Brain pericyte (primary cell): Measurements from ENCODE around the gene PALLD.

Experiments
- DNase-seq: peaks from one replicate; pipeline ENCODE4 v3.0.0-alpha.2; 2012; ENCODE audit warnings: low read depth, low spot score

PALLD gene

GRCh38 chr4:168588916-168589531, 92.2 kb downstream of the PALLD start:
- DNase-seq = no peak

DNA sequence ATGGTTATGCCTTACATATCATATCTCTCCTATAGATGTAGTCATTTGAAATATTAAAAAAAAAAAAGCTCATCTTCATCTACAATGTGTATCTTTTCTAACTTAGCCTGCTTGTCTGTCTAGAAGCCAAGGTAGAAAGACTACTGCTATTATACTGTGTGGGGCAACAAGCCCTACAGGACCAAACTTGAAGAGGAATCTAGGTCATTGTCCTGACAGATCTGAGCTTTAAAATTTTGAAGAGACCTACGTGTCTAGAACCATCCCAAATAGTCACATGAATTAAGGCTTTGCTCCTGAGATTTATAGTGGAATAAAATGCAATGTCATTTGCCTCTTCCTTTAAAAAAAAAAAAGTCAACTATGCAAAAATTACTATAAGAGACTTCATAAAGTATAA, 95.8 kb downstream of the PALLD start:
- no peak for DNase-seq

DNA sequence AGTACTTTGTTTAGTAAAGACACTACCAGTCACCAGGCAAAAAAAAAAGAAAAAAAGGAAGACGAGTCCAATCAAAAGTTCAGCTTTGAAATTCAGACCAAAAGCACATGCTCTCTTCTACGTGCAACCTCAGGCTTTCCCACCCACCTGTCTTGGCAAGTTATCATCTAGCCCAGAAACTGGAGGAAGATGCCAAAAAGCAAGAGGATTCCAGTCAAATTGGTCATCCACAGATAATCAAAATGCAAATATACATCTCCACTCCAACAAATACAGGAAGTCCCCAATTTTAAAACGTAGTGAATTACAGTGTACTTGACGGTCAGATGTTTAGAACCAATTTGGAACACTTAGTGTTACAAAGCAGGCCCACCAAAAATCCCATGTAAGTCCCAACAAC, 96.5 kb downstream of the PALLD start:
- no peak for DNase-seq

DNA sequence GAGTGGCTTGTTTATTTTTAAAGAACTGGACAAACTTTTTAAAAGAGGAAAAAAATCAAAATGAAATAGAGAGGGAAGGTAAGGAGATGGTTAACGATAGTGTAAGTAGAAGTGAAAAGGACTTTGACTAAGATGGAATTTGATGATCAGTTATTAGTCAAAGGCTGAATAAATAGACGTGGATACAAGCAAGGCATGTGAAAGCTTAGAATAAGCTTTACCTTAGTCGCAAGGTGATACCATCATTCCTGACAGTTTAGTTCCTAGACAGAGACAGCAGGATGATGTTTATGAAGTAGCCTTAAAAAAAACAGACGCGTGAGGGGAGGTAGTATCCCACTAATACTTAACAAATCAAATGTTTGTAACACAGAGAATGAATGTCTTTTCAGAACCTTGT, 97.3 kb downstream of the PALLD start:
- DNase-seq = no peak

DNA sequence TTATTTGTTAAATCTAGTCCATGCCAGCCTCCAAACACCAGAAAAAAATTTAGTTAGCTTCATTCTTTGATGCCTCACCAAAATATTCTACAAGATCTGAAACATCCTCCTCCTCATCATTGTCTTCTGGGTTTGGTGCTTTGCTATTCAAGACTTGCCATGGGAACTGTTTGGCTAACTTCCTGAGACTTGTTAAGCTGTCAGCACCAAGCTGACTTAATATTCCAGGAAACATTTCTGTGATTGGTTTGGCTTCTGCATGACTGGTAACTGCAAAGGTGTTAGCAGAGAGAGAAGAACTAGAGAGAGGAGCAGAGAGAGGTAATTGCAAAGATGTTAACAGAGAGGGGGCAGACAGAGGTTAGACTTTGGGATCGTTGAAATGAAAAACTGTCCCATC, 101.3 kb downstream of the PALLD start:
- no peak for DNase-seq

GRCh38 chr4:168600796-168601583, 104.1 kb downstream of the PALLD start:
- DNase-seq = no peak

- no peak for DNase-seq
Observed at GRCh38 chr4:168601899-168602298, 105.0 kb downstream of the PALLD start.

DNA sequence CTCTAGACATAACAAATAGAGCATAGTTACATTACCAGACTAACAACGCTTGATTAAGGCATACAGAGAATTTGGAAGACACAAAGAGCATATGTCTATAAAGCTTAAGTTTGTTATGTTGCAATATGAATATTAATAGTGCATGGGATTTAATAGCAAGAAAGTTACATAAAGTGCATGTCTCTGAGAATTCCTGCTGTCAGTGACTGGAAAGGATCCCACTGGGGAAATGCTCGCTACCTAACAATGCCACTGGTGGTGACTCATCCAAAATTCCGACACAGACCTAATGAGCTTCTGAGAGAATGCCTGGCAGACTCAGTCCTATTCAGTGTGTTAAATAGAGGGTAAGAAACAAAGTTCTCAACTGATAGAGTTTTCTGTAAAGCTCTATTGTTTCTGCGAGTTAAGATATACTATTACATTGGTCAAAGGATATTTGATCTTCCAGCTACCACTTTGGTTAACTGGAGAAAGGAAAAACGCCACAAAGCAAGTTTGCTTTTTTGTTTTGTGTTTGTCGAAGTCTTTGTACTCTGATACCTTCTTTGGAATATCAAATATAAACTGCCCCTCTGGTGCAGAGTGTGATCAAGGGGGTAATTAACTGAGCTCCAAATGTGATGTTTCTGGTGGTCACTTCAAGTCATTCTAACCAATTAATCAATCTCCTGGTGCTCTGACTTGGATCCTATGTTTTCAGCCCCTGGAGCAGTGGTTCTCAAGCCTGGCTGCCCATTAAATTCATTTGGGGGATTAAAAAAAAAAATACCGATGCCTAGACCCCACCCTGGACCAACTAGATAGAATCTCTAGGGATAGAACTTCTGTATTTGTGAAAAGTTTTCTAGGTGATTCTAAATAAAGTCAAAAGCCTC, 107.9 kb downstream of the PALLD start:
- DNase-seq = no peak

DNA sequence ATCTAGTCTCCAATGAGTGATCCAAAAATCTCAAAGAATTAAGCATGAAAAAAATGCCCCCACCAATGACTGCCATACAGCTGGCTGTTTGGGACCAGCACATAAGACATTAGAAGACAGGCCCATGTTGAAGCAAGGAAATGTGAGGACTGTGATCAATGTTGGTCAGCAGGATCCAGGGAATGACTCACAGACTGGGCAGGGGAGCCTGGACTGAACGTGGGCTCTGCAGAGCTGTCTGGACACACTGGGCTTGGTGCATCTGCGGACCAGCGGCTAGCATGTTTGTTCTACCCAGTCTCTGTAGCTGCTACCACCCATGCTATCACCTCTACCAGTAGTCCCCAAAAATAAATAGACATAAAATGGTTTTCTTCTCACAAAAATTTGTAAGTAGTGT, 108.6 kb downstream of the PALLD start:
- no peak for DNase-seq

GRCh38 chr4:168607215-168607614, 110.4 kb downstream of the PALLD start:
- DNase-seq = no peak

GRCh38 chr4:168608771-168609170, 111.9 kb downstream of the PALLD start:
- no peak for DNase-seq

GRCh38 chr4:168609369-168609768, 112.5 kb downstream of the PALLD start:
- no peak for DNase-seq

GRCh38 chr4:168610911-168611530, 114.2 kb downstream of the PALLD start:
- no peak for DNase-seq

DNA sequence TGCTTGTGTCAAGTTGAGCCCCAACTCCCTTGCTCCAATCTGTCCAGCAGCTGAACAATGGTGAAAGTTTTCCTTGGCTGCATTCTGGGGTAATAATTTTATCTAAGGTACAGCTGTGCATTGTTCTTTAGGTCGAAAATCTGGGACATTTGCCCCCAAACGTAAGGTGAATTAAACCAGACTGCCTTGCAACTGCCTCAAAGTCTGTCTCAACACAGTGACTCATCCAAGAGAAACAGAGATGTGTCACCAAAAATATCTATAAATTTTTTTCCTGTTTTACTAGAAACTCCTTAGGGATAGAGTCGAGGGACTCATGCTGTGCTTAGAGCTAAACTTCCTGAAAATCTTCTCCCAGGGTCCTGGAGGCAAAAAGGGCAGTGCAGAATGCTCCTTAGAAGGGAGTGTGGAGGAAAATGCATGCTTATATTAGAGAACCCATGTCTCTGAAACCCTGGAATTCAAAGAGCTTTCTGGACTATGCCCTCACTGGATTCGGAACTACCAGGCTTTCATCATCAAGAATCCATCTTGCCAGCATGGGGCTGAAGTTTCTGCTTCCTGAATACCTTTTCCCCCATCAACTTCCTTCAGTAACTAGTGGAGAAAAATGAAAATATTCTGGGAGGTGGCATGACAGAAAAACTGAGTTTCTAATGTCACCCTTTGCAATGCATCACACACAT, 115.7 kb downstream of the PALLD start:
- DNase-seq = no peak

DNA sequence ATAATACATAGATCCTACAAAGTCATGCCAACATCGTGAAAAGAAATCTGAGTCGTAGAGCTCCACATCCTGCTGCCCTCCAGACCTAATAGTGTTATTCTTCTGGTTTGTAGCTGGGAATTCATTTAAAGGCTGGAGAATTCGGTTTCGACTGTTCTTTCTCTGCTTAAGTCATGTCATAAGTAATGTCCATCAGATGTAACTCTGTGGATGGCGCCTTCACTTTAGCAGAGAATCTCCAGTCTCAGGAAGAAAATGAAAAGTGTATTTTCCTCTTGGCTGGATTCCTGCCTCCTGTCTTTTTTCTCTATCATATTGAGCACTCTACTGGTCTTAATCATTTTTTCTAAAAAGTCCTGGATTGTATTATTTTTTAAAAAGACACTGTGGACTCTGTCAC, 117.0 kb downstream of the PALLD start:
- DNase-seq = no peak

DNA sequence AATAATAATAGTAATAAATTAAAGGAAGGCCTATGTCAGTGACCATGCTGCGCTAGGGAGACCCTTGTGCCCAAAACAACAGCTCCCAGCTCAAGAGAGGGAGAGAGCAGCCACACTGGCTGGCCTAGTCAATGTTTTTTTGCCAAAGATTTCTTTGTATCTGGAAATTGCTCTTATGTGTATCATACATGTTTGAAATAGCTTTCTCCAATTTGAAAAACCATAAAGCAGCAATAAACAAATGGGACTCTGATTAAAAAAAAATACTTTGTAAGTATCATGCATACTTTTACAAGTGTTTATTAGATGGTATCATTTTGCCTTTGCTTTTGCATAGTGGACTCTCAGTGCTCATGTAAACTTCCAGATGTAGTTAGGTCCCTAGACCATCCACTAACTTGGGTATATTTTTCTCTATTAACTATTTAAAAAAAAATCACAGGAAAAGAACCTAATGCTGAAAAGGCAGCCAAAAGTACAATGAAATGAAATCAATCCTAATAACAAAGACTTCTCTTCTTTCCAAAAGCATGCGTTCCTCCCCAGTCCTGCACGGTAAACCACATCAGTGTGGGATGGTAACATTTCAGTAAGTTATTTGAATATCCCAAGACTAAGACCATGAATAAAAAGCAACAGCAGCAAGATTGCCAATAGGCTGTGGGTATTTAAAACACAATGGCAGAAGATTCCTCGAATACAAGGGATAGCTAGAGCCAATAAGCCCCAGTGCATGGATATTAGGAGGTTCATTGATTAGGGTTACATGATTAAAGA, 117.6 kb downstream of the PALLD start:
- DNase-seq = no peak

DNA sequence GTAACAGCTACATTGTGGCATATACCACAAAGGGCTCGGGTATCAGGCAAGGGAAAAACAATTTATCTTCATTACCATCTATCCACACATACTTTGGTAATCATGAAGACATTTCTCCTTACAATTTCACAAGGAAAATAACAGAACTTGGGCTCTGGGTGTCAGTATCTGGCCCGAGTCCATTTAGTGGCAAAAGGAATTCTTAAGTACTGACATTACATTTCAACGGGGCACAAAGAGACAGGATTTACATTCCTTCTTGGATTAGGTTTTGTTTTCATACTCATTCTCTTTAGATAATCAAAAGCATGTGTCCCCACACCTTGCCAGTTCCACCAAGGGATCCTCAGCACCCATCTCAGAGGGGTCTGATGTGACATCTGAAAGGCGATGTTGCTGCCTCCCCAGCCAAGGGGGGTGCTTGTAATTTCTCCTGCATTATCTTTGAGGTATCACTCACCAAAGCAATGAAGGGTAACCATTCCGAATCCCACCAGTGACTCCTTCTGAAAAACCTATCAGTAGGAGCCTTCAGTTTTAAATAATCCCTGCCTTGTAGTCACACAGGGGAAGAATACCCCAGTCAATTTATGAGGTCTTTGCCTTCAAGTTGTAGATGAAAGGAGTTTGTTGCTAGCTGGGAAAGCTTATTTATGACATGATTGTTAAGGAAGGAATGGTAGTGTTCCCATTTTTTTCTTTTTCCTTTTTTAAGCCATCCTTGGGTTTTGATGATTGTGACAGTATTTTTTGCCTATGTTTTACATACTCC, 118.6 kb downstream of the PALLD start:
- no peak for DNase-seq

DNA sequence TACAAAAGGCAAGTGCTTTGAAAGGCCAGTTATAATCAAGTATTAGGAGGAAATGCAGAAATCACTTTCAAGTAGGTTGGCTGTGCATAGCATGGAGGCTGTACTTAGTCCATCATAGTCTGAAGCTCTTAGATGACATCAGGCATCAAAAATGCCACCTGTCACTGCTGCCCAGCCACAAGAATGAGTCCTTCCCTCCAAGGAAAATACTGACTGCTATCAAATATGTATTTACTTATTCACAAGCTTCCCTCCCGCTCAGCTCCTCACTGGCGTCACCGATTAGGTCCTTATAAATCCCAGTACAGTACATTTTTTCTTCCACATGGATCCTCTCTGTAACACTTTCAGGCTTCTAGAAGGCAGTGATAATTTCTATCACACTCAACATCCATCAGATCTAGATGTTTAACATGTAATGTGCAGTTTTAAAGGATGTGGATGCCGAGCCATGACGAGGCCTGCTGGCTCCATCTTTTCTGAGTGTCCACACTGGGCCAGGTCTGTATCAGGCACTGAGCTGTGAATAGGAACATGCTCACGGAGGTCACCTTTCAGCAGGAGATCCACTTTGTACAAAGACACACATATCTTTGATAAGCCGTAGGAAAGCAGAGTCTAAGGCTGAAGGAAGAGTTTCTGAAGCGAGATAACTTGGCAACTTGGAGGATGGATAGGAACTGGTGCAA, 121.9 kb downstream of the PALLD start:
- no peak for DNase-seq

DNA sequence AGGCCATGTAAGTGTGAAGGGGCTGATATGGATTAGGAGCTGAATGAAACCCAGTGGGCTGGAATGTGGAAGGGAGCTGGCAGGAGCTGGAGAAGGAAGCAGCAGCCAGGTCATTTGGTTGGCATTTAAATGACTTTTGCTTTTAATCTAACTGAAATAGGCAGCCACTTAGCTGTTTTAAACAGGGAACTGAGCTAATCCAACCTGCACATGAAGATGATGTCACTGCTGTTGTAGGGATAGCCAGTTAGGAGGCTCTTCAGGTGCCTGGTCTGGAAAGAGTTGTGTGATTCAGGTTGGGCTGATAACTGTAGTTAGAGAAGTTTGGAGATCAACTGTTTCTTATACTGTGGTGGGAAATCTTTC, 122.4 kb downstream of the PALLD start:
- DNase-seq = no peak
